ENCODE data around the gene FAM204A. TPM values are rescaled to one million over a fixed set of nuclear protein-coding genes. Genes with fewer than 3 reads are reported as not detected.

Gene FAM204A
- 18.1 TPM for polyA plus RNA-seq (2012; ENCODE audit: insufficient read length, low read depth)

DNA sequence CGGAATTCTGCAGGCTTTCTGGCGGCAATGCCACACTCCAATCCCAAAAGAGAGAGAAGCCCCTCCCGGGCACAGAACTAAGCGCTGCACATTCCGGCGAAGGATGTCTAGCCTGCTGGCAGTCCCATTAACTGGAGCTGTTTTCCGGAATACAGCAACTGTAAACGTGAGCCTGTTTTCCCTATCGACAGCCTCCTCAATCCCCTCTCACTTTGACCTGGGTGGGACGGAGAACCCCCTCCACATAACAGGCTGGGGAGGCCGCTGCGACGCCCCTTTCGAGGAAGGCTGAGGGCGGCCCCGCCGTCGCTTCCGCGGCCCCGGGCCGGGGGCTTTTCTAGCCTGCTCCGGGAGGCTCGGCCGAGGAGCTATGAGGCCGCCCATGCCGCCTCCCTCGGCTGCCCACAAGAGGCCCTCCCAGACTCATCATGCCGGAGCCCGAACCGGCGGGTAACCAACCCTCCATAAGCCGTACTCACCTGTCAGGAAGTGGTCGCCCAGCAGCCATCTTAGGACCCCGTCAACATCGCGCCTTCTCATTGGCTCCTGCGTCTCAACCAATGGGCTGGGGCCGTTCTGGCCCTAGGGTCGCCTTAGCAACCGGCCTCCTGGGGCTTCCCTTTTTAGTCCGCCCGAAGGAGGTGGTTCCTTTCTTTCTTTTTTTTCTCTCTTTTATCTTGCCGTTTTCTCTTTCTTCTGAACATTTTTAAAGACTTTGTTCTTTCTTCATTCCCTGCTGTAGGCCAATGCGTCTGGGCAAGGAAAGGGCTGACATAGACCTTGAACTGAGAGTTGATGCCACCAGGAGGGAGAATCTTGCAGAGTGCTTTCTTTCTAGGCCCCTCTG is at the start of gene FAM204A:
FAM204A (minus strand) TSS at position 534 of the 847 bp plus-strand sequence. CDS start 5,909 bp downstream, outside the sequence.
- TF ChIP-seq POLR2AphosphoS5 (IDR thresholded peaks at IDR 0.05; ENCODE audit: low read depth, low read length) (peak; percentile 64; the same call in 1 of the 2 replicates), REST (IDR thresholded peaks at IDR 0.05; ENCODE audit: insufficient read depth in 1 of 2, low read depth in 2 of 2, low read length in 2 of 2) (no peak), SIN3A (IDR thresholded peaks at IDR 0.05; ENCODE audit: borderline replicate concordance, insufficient read depth, low read length) (peak; percentile 54; the same call in 1 of the 2 replicates), TAF1 (IDR thresholded peaks at IDR 0.05; ENCODE audit: borderline replicate concordance, insufficient read depth, low read length) (peak; percentile 95), FOXP2 (optimal IDR thresholded peaks at IDR 0.05; ENCODE audit: borderline replicate concordance, extremely low read depth, extremely low read length, insufficient read depth) (no peak)

DNA sequence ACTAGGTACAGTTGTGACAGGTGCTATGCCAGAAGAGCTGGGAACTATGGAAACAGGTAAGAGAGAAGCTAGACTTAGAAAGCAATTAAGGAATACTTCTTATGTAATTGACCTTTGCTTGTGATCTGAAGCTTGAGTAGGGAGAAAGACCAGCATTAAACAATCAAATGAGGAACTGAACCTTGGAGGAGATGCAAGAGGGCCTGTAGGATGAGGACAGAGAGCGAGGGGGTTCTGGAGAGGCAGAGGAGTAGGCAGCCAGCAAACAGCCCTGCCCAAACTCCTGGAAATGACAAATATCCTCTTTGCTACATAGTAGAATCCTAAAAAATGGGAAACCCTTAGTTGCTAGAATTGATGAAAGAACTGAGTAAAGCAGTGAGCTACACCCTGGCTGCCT is 41.6 kb upstream of the FAM204A start:
- TF ChIP-seq SIN3A (IDR thresholded peaks at IDR 0.05; ENCODE audit: borderline replicate concordance, insufficient read depth, low read length) (no peak), POLR2AphosphoS5 (IDR thresholded peaks at IDR 0.05; ENCODE audit: low read depth, low read length) (no peak), REST (IDR thresholded peaks at IDR 0.05; ENCODE audit: insufficient read depth in 1 of 2, low read depth in 2 of 2, low read length in 2 of 2) (no peak), TAF1 (IDR thresholded peaks at IDR 0.05; ENCODE audit: borderline replicate concordance, insufficient read depth, low read length) (no peak), FOXP2 (optimal IDR thresholded peaks at IDR 0.05; ENCODE audit: borderline replicate concordance, extremely low read depth, extremely low read length, insufficient read depth) (no peak)

GRCh38 chr10:118383063-118383689 is 41.1 kb upstream of the FAM204A start:
- TF ChIP-seq SIN3A (IDR thresholded peaks at IDR 0.05; ENCODE audit: borderline replicate concordance, insufficient read depth, low read length) (no peak), REST (IDR thresholded peaks at IDR 0.05; ENCODE audit: insufficient read depth in 1 of 2, low read depth in 2 of 2, low read length in 2 of 2) (no peak), POLR2AphosphoS5 (IDR thresholded peaks at IDR 0.05; ENCODE audit: low read depth, low read length) (no peak), FOXP2 (optimal IDR thresholded peaks at IDR 0.05; ENCODE audit: borderline replicate concordance, extremely low read depth, extremely low read length, insufficient read depth) (no peak), TAF1 (IDR thresholded peaks at IDR 0.05; ENCODE audit: borderline replicate concordance, insufficient read depth, low read length) (no peak)

- no peak for TF ChIP-seq SIN3A (IDR thresholded peaks at IDR 0.05; ENCODE audit: borderline replicate concordance, insufficient read depth, low read length)
- no peak for TF ChIP-seq POLR2AphosphoS5 (IDR thresholded peaks at IDR 0.05; ENCODE audit: low read depth, low read length)
- no peak for TF ChIP-seq TAF1 (IDR thresholded peaks at IDR 0.05; ENCODE audit: borderline replicate concordance, insufficient read depth, low read length)
Observed at GRCh38 chr10:118374404-118374803, 32.3 kb upstream of the FAM204A start.

DNA sequence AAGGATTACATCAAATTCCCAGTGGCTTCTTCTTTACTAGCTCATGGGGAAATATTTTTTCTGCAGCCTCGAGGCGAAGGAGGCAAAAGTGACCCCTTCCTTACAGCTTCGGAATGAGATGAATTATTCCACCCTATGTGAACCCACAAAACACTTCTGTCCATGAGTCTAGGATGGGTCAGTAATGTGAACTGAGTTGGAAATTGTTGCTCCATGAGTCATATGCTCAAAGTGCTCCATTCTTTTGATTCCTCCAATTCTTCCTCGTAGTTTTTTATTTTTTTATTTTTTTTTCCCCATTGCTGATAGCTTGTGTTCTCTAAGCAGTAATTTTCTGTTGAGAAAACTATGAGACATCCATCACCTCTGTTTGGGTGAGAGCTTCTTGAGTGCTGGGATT is 31.7 kb upstream of the FAM204A start:
- TF ChIP-seq TAF1 (IDR thresholded peaks at IDR 0.05; ENCODE audit: borderline replicate concordance, insufficient read depth, low read length), result no peak
- no peak for TF ChIP-seq REST (IDR thresholded peaks at IDR 0.05; ENCODE audit: insufficient read depth in 1 of 2, low read depth in 2 of 2, low read length in 2 of 2)
- no peak for TF ChIP-seq FOXP2 (optimal IDR thresholded peaks at IDR 0.05; ENCODE audit: borderline replicate concordance, extremely low read depth, extremely low read length, insufficient read depth)
- TF ChIP-seq SIN3A (IDR thresholded peaks at IDR 0.05; ENCODE audit: borderline replicate concordance, insufficient read depth, low read length), result no peak
- TF ChIP-seq POLR2AphosphoS5 (IDR thresholded peaks at IDR 0.05; ENCODE audit: low read depth, low read length), result no peak

Measured in PFSK-1 (cell line).